ENCODE data around the gene CCDC47.

DNA sequence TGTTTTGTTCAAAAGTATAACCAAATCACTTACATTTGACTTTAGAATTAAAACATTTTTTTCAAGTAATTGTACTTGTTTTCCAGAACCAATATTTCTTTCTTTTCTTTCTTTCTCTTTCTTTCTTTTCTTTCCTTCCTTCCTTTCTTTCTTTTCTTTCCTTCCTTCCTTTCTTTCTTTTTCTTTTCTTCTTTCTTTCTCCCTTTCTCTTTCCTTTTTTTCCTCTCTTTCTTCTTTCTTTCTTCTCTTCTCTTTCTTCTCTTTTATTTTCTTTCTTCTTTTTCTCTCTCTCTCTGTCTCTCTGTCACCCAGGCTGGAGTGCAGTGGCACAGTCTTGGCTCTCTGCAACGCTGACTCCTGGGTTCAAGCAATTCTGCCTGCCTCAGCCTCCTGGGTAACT, 27.4 kb upstream of the CCDC47 start:
- no peak for TF ChIP-seq CTCF (IDR thresholded peaks at IDR 0.05)
- no peak for TF ChIP-seq POLR2A (IDR thresholded peaks at IDR 0.05)
